ENCODE data around the gene RBM4. TPM values are rescaled to one million over a fixed set of nuclear protein-coding genes. Genes with fewer than 3 reads are reported as not detected.

The RBM4 gene
- total and polyA plus RNA-seq, 7 experiments from 2014 or later, result 139 to 284 (median 211) TPM

- Mint-ChIP-seq H3K4me1 (peaks cover 0 to 5% (median 0%) of the 10 kb centered on the region in 7 donors), H3K9me3 (peaks cover 0 to 2% (median 0%) of the 10 kb centered on the region in 11 donors), H3K4me3 (no peak overlapping the region), H3K36me3 (no peaks in the 10 kb centered on the region), H3K27me3 (peaks cover 0 to 3% (median 0%) of the 10 kb centered on the region in 5 donors), H3K27ac (no peak overlapping the region)
- POLR2A ChIA-PET, result interaction anchor here (0.9 kb wide), 1 partner anchor 16 kb away, joined by 3 read pairs; the partner anchor contains the start of gene RBM4B
- Histone ChIP-seq H3K9me3 (ENCODE audit: control insufficient read depth in 2 of 3, low read length in 3 of 3) (no peaks in the 10 kb centered on the region), H3K36me3 (ENCODE audit: control insufficient read depth in 2 of 3, insufficient read depth in 3 of 3, low read length in 3 of 3) (no peaks in the 10 kb centered on the region), H3K27ac (ENCODE audit: low read depth, low read length) (no peak overlapping the region), H3K27me3 (ENCODE audit: control insufficient read depth in 2 of 2, insufficient read depth in 2 of 2, low read length in 2 of 2) (no peaks in the 10 kb centered on the region), H3K4me3 (ENCODE audit: low read length) (no peak overlapping the region), H3K4me1 (ENCODE audit: control insufficient read depth in 2 of 2, insufficient read depth in 2 of 2, low read length in 2 of 2) (no peaks in the 10 kb centered on the region)
- no peak for DNase-seq
- CTCF ChIA-PET, result interaction anchor here (0.6 to 1.2 kb wide), 5 partner anchors 8 to 380 kb away, joined by 3 to 5 read pairs (median 3); no protein-coding TSS in a partner anchor
- no peak for ATAC-seq
- intact Hi-C loops (cut with micrococcal nuclease), result loop anchor here (1.0 kb wide), 5 partner anchors 141 to 378 kb away; no protein-coding TSS in a partner anchor
Measured at GRCh38 chr11:66693356-66694055, 55.0 kb downstream of the RBM4 start.

- Histone ChIP-seq H3K9me3 (ENCODE audit: control insufficient read depth in 2 of 3, low read length in 3 of 3) (no peaks in the 10 kb centered on the region), H3K27ac (ENCODE audit: low read depth, low read length) (no peak overlapping the region), H3K36me3 (ENCODE audit: control insufficient read depth in 2 of 3, insufficient read depth in 3 of 3, low read length in 3 of 3) (no peaks in the 10 kb centered on the region), H3K4me1 (ENCODE audit: control insufficient read depth in 2 of 2, insufficient read depth in 2 of 2, low read length in 2 of 2) (no peaks in the 10 kb centered on the region), H3K4me3 (ENCODE audit: low read length) (no peak overlapping the region), H3K27me3 (ENCODE audit: control insufficient read depth in 2 of 2, insufficient read depth in 2 of 2, low read length in 2 of 2) (no peaks in the 10 kb centered on the region)
- intact Hi-C loops (cut with micrococcal nuclease), result loop anchor here (1.0 kb wide), 5 partner anchors 140 to 377 kb away; no protein-coding TSS in a partner anchor
- POLR2A ChIA-PET, result interaction anchor here (0.9 kb wide), 1 partner anchor 16 kb away, joined by 3 read pairs; the partner anchor contains the start of gene RBM4B
- no peak overlapping the region for H3K27ac Mint-ChIP-seq
- peaks cover 0 to 5% (median 0%) of the 10 kb centered on the region in 7 donors for H3K4me1 Mint-ChIP-seq
- DNase-seq (no peak), ATAC-seq (no peak)
- H3K27me3 Mint-ChIP-seq, result peaks cover 0 to 3% (median 0%) of the 10 kb centered on the region in 5 donors
- CTCF ChIA-PET, result interaction anchor here (0.8 to 1.0 kb wide), 2 partner anchors 9 to 140 kb away, joined by 3 to 5 read pairs; no protein-coding TSS in a partner anchor
- H3K36me3 Mint-ChIP-seq, result no peaks in the 10 kb centered on the region
- H3K9me3 Mint-ChIP-seq, result peaks cover 0 to 2% (median 0%) of the 10 kb centered on the region in 11 donors
- H3K4me3 Mint-ChIP-seq, result no peak overlapping the region
Measured at GRCh38 chr11:66694056-66694410, 55.5 kb downstream of the RBM4 start.

DNA sequence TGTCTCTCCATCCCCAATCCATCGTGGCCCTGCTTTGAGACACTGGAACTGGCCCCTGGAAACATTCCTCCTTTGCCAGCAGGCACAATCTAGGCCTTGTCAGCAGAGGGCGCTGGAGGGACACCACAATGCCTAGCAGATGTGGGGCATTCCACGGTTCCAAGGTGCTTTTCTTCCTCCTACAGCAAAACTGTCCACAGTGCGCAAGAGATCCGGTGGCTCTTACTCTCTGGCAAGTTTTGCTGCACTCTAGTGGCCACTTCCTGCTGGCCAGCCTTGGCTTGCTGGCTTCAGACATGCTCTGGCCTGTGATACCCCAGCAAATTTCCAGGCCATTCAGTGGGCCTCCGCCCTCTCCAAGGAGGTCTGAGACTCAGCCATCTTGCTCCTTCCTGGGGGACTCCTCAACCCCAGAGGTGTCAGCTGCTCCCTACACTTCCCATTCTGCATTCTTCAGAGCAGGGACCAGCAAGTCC lies 56.3 kb downstream of the RBM4 start:
- Mint-ChIP-seq H3K9me3 (no peaks in the 10 kb centered on the region), H3K27ac (no peak overlapping the region), H3K27me3 (peaks cover 0 to 4% (median 0%) of the 10 kb centered on the region in 5 donors), H3K36me3 (peaks cover 0 to 1% (median 0%) of the 10 kb centered on the region in 5 donors), H3K4me1 (peaks cover 0 to 5% (median 0%) of the 10 kb centered on the region in 7 donors), H3K4me3 (no peak overlapping the region)
- no peak overlapping the region for H3K27ac ChIP-seq (ENCODE audit: low read depth, low read length)
- ChIA-PET CTCF (interaction anchor here (0.6 to 3.7 kb wide), 4 partner anchors 133 to 146 kb away, joined by 3 to 29 read pairs (median 3); no protein-coding TSS in a partner anchor), POLR2A (no interaction called here)
- no peaks in the 10 kb centered on the region for H3K27me3 ChIP-seq (ENCODE audit: control insufficient read depth in 2 of 2, insufficient read depth in 2 of 2, low read length in 2 of 2)
- H3K4me1 ChIP-seq (ENCODE audit: control insufficient read depth in 2 of 2, insufficient read depth in 2 of 2, low read length in 2 of 2), result no peaks in the 10 kb centered on the region
- DNase-seq (peak; percentile 56 to 83 (median 77)), ATAC-seq (peak; percentile 97)
- intact Hi-C loops (cut with micrococcal nuclease), result loop anchor here (1.0 to 5.0 kb wide), 6 partner anchors 48 to 377 kb away; a partner anchor contains a TSS
- H3K9me3 ChIP-seq (ENCODE audit: control insufficient read depth in 2 of 3, low read length in 3 of 3), result peaks cover 0 to 3% (median 0%) of the 10 kb centered on the region in 3 experiments
- H3K36me3 ChIP-seq (ENCODE audit: control insufficient read depth in 2 of 3, insufficient read depth in 3 of 3, low read length in 3 of 3), result no peaks in the 10 kb centered on the region
- no peak overlapping the region for H3K4me3 ChIP-seq (ENCODE audit: low read length)

Other genes with a start within 250 kb of the RBM4 start
- gene NPAS4, start 217.7 kb upstream of the RBM4 start, total RNA-seq, result under 1 TPM in 1 of 5 experiments, not detected in 4; 0.53 TPM
- gene NPAS4, start 217.7 kb upstream of the RBM4 start, polyA plus RNA-seq, result not detected
- gene MRPL11, start 199.9 kb upstream of the RBM4 start, total RNA-seq, result 10 to 100 TPM; 23.5 to 64.1 (median 24.0) TPM
- gene MRPL11, start 199.9 kb upstream of the RBM4 start, polyA plus RNA-seq, result 10 to 100 TPM; 83.2 to 89.3 TPM
- gene PELI3, start 171.8 kb upstream of the RBM4 start, total RNA-seq, result 10 to 100 TPM; 10.6 to 27.3 (median 18.6) TPM
- 1 to 10 TPM; 5.2 to 8.4 TPM for gene PELI3, start 171.8 kb upstream of the RBM4 start, polyA plus RNA-seq
- gene DPP3, start 158.3 kb upstream of the RBM4 start, total RNA-seq, result 10 to 100 TPM; 15.8 to 75.7 (median 19.4) TPM
- 10 to 100 TPM; 18.6 to 22.2 TPM for gene DPP3, start 158.3 kb upstream of the RBM4 start, polyA plus RNA-seq
- gene BBS1, start 128.1 kb upstream of the RBM4 start, total RNA-seq, result 10 to 100 TPM; 16.9 to 38.2 (median 23.6) TPM
- 10 to 100 TPM in 1 of 2 donors, 1 to 10 TPM in 1; 9.6 to 13.9 TPM for gene BBS1, start 128.1 kb upstream of the RBM4 start, polyA plus RNA-seq
- gene ZDHHC24, start 92.7 kb upstream of the RBM4 start, total RNA-seq, result 10 to 100 TPM; 14.5 to 24.5 (median 19.2) TPM
- gene ZDHHC24, start 92.7 kb upstream of the RBM4 start, polyA plus RNA-seq, result 10 to 100 TPM in 1 of 2 donors, 1 to 10 TPM in 1; 7.8 to 11.8 TPM
- under 1 TPM in 1 of 5 experiments, not detected in 4; 0.32 TPM for gene ACTN3, start 91.8 kb upstream of the RBM4 start, total RNA-seq
- not detected for gene ACTN3, start 91.8 kb upstream of the RBM4 start, polyA plus RNA-seq
- 10 to 100 TPM in 4 of 5 experiments, 1 to 10 TPM in 1; 2.3 to 49.7 (median 21.1) TPM for gene CTSF, start 70.1 kb upstream of the RBM4 start, total RNA-seq
- 10 to 100 TPM; 27.3 to 28.8 TPM for gene CTSF, start 70.1 kb upstream of the RBM4 start, polyA plus RNA-seq
- 1 to 10 TPM in 2 of 5 experiments, under 1 TPM in 2, not detected in 1; 0.11 to 1.2 (median 0.60) TPM for gene CCDC87, start 45.6 kb upstream of the RBM4 start, total RNA-seq
- gene CCDC87, start 45.6 kb upstream of the RBM4 start, polyA plus RNA-seq, result not detected
- gene CCS, start 45.5 kb upstream of the RBM4 start, total RNA-seq, result 10 to 100 TPM; 32.8 to 63.5 (median 42.5) TPM
- gene CCS, start 45.5 kb upstream of the RBM4 start, polyA plus RNA-seq, result 10 to 100 TPM; 42.4 to 52.3 TPM
- 100 to 1,000 TPM; 165 to 543 (median 192) TPM for gene RBM14, start 22.1 kb upstream of the RBM4 start, total RNA-seq
- 100 to 1,000 TPM in 1 of 2 donors, 10 to 100 TPM in 1; 76.9 to 107 TPM for gene RBM14, start 22.1 kb upstream of the RBM4 start, polyA plus RNA-seq
- 10 to 100 TPM in 4 of 5 experiments, 1 to 10 TPM in 1; 9.8 to 27.2 (median 19.7) TPM for gene RBM4B, start 39.2 kb downstream of the RBM4 start, total RNA-seq
- 10 to 100 TPM; 12.3 to 23.3 TPM for gene RBM4B, start 39.2 kb downstream of the RBM4 start, polyA plus RNA-seq
- under 1 TPM in 3 of 5 experiments, not detected in 2; 0.02 to 0.98 (median 0.03) TPM for gene SPTBN2, start 90.5 kb downstream of the RBM4 start, total RNA-seq
- under 1 TPM in 1 of 2 donors, not detected in 1; 0.22 TPM for gene SPTBN2, start 90.5 kb downstream of the RBM4 start, polyA plus RNA-seq
- 10 to 100 TPM; 24.6 to 47.1 (median 33.6) TPM for gene RCE1, start 204.7 kb downstream of the RBM4 start, total RNA-seq
- 10 to 100 TPM; 17.2 to 28.0 TPM for gene RCE1, start 204.7 kb downstream of the RBM4 start, polyA plus RNA-seq
- 10 to 100 TPM in 1 of 5 experiments, 1 to 10 TPM in 3, under 1 TPM in 1; 0.84 to 21.2 (median 1.6) TPM for gene LRFN4, start 218.4 kb downstream of the RBM4 start, total RNA-seq
- gene LRFN4, start 218.4 kb downstream of the RBM4 start, polyA plus RNA-seq, result not detected